GM12864 (cell line): ENCODE results near the gene FAM53C.
"Not testable (repeated sequence)": the region's sequence is repeated elsewhere in the genome, so short reads cannot be mapped to it uniquely, and the experiment has no call there.

Source experiments
- DNase-seq: peaks from one replicate; pipeline ENCODE4 v3.0.0-alpha.2; 2011; ENCODE audit warnings: low read depth
- H3K4me3 ChIP-seq: 2 replicates; pipeline ENCODE4 v1.5.1; 2011; ENCODE audit warnings: mild to moderate bottlenecking, low read depth, low read length, control low read depth
- TF ChIP-seq, protein P1 (sequence below): IDR thresholded peaks from 2 replicates; pipeline ENCODE4 v1.5.1; 2011; ENCODE audit warnings: low read depth, mild to moderate bottlenecking, moderate library complexity, low read length, control low read depth, inconsistent platforms; ENCODE audit errors: missing control alignments

The FAM53C gene

DNA sequence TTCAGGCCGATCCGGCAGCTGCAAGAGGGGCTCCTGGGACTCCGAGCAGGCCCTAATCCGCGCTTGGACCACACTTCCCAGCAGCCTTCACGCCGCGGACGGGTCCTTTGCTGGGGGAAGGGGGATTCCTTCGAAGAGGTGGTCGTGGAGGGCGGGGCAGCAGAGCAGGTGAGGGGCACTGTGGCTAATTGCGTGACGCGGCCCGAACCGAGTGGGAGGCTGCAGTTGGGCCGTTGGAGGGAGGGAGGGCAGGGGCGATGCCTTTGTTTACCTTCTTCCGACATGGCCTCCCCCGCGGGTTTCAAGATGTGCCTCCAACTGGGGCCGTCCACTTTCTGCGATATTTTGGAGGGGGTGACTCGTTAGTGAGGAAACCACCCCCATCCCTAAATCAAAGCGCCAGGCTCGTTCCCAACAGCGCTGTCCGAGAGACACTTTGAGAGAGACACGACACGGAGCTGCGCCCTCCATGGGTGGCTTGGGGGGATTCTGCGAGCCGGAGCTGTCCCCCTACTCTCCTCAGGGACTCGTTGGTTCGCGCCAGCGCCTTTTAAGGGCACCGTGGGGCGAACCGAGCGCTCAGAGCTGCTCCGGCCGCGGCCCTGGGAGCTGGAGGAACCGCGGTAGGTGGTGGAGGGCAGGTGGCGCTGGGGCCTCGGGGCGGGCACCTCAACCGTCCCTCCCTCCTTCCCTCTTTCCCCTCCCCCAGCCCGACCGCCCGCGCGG is at the start of gene FAM53C:
TSS of gene FAM53C (plus strand) at position 582 of the 726 bp plus-strand sequence. CDS start 3,070 bp downstream, outside the sequence.
- H3K4me3 ChIP-seq: peak within 1 kb of the TSS; percentile 73
- peak; percentile 77 for DNase-seq
- TF ChIP-seq, protein P1, sequence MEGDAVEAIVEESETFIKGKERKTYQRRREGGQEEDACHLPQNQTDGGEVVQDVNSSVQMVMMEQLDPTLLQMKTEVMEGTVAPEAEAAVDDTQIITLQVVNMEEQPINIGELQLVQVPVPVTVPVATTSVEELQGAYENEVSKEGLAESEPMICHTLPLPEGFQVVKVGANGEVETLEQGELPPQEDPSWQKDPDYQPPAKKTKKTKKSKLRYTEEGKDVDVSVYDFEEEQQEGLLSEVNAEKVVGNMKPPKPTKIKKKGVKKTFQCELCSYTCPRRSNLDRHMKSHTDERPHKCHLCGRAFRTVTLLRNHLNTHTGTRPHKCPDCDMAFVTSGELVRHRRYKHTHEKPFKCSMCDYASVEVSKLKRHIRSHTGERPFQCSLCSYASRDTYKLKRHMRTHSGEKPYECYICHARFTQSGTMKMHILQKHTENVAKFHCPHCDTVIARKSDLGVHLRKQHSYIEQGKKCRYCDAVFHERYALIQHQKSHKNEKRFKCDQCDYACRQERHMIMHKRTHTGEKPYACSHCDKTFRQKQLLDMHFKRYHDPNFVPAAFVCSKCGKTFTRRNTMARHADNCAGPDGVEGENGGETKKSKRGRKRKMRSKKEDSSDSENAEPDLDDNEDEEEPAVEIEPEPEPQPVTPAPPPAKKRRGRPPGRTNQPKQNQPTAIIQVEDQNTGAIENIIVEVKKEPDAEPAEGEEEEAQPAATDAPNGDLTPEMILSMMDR: no peak

DNA sequence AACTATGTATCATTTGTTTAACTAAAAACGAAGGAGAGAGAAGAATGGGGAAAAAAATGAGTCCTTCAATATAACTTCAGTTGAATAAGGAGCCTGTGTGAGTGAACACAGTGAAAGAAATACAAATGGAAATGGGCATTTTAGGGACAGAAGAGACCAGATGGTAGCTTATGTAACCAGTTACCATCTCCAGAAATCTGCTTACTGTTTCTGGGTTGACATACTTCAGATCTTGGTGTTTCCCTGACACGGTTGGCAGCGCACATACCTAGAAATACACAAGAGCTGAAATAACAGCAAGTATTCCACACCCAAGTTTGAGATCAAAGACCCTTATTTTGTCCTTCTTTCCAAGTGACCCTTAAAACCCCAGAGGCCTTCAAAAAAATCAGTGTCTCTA is 48.8 kb upstream of the FAM53C start:
- DNase-seq: no peak

DNA sequence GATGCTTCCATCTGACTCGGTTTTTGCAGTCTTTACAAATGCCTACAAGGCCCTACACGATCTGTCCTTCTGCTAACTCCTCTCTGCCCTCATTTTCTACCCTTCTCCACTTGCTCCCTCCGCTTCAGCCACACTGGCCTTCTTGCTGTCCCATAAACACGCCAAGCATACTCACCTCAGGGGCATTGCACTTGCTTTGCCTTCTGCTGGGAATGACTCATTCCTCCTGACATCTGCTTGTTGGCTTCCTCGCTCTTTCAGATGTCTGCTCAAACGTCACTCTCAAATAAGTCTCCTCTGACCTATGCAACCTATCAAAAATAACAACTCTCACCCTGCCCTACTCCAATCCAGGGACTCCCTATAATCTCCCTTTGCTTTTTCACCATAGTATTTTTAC is 34.7 kb upstream of the FAM53C start:
- TF ChIP-seq, protein P1: no peak
- no peak overlapping the region for H3K4me3 ChIP-seq
- no peak for DNase-seq

More for the DNA sequence above, 48.8 kb upstream of the FAM53C start:
- TF ChIP-seq, protein P1: no peak
- no peak overlapping the region for H3K4me3 ChIP-seq

DNA sequence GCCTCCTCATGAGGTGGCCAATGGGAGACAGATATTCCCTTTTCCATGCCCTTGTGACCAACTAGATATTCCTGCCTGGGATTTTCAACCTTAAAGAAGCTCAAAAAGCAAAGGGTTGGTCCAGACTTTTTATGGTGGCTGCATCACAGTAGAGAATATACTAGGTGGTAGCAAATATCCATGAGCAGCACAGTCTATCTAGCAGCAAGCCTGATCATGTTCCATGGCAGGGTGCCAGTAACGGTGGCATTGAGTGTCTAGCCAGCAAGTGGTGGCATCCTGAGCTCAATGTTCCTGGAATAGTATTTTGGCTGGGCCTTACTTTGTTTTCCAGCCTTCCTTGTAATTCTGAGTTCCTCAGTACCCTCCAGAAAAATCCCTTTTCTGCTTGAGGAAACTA is 32.3 kb upstream of the FAM53C start:
- TF ChIP-seq, protein P1: no peak
- H3K4me3 ChIP-seq: no peak overlapping the region
- no peak for DNase-seq

DNA sequence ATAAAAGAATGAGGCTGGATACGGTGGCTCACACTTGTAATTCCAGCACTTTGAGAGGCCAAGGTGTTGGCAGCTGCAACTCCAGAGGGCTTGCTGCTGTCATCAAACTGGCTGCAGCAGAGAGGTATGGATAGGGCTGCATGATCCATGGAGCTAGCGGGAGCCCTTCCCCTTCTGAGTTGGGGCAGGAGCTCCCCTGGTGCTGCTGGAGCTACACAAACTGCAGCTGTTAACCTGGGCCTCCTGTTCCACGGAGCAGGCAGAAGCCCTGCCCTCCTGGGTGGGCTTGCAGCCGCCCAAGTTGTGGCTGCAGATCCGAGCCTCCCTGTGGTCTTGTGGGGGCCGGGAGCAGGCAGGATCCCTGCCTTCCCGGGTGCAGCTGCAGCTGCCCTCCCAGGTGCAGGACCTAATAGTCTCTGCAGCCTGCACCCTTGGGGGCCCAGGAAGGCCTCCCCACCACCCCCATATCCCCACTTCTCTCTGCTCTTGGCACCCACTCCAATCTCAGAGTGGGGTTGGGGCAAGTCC is 22.3 kb upstream of the FAM53C start:
- TF ChIP-seq, protein P1: no peak
- H3K4me3 ChIP-seq: no peak overlapping the region
- DNase-seq: no peak

DNA sequence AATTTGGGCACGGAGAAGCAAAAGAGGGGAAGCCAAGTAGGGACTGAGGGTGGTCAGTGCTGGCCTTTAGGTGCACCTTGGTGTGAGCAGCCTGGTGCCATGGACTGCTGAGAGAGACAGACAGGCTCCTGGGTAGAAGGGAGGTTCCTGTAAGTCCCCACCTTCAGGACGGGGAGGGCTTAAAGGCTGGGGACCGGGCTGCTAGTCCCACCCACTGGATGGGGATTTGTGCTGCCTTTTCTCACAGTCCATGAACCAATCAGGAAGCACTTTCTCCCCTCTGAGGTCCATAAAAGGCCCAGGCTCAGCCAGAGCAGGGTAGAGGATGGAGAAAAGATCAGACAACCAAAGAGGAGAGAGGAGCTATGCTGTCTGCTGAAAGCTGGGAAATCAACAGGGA is 21.7 kb upstream of the FAM53C start:
- TF ChIP-seq, protein P1: no peak
- no peak for DNase-seq

DNA sequence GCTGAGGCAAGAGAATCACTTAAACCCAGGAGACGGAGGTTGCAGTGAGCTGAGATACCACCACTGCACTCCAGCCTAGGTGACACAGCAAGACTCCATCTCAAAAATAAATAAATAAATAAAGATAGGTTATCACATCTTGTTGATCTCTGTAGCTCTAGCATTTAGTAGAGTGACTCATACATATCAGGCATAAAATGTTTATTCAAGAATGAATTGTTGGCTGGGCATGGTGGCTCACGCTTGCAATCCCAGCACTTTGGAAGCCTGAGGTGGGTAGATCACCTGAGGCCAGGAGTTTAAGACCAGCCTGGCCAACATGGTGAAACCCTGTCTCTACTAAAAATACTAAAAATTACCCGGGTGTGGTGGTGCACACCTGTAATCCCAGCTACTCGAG is 19.9 kb upstream of the FAM53C start:
- DNase-seq, H3K4me3 ChIP-seq: not testable (repeated sequence)

More for the DNA sequence above, 21.7 kb upstream of the FAM53C start:
- no peak overlapping the region for H3K4me3 ChIP-seq
